ENCODE data around the gene OSGEPL1.
"Not testable (repeated sequence)": the region's sequence is repeated elsewhere in the genome, so short reads cannot be mapped to it uniquely, and the experiment has no call there.

DNA sequence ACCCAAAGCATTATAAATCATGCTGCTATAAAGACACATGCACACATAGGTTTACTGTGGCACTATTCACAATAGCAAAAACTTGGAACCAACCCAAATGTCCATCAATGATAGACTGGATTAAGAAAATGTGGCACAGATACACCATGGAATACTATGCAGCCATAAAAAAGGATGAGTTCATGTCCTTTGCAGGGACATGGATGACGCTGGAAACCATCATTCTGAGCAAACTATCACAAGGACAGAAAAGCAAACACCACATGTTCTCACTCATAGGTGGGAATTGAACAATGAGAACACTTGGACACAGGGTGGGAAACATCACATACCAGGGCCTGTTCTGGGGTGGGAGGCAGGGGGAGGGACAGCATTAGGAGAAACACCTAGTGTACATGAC, 45.0 kb downstream of the OSGEPL1 start:
- not testable (repeated sequence) for TF ChIP-seq EZH2 (IDR thresholded peaks at IDR 0.05; ENCODE audit: low read length, unreplicated experiment); CTCF (conservative IDR thresholded peaks at IDR 0.05; ENCODE audit: low read depth, low read length); EZH2phosphoT487 (IDR thresholded peaks at IDR 0.05; ENCODE audit: borderline replicate concordance, low read length)

Measured in PC-3 (cell line).